Measurements from ENCODE around the gene PRKCZ. TPM values are rescaled to one million over a fixed set of nuclear protein-coding genes. Genes with fewer than 3 reads are reported as not detected.

Gene PRKCZ
- polyA plus RNA-seq, 1 of the 3 experiments (the other 2 are of a cell fraction): 24.2 TPM

DNA sequence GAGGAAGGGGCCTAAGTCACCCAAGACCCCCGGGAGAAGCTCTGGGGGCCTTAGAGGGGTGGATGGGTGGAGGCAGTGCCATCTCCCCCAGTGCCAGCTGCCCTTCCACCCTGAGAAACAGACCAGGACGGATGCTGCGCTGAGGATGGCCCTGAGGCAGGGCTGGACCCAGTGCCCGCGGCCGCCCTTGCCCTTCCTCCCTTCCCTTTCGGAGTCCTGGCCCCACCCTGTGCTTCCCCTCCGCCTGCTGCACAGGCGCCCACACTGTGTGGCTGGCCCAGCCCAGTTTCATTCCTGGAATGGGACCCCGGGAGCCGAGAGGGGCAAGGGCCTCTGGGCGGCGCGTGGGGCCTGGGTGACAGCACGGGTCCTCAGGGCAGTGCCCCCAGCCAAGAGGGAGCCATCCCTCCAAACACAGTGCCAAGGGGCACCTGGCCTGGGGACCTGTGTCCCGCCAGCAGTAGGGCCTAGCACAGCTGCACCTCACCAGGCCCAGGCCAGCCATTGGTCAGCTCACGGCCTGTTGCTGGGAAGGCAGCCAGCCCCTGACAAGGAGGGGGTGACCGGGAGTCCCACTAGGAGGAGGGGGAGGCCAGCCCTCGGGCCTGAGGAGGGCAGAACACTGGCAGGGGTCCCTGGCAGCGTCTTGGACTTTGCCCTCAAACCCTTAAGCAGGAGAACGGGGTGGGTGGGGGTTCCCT, 164.5 kb downstream of the PRKCZ start:
- H3K9ac ChIP-seq: no peak overlapping the region
- ChIA-PET POLR2A (no interaction called here), CTCF (interaction anchor here (0.9 to 1.0 kb wide), 2 partner anchors 20 to 167 kb away, joined by 3 to 4 read pairs; no protein-coding TSS in a partner anchor)
- no peak overlapping the region for H3K4me2 ChIP-seq
- no peaks in the 10 kb centered on the region for H3K9me3 ChIP-seq
- DNase-seq: peak; percentile 73
- no peaks in the 10 kb centered on the region for H3K27me3 ChIP-seq (ENCODE audit: insufficient read depth)
- peaks cover 15 to 32% of the 10 kb centered on the region in 2 experiments; a peak in 2 of 4 replicates for H3K4me1 ChIP-seq (ENCODE audit: control insufficient read depth in 1 of 2, insufficient read depth in 2 of 2, low read depth in 1 of 2, low read length in 1 of 2)
- TF ChIP-seq FOXJ3 (CRISPR knock-in tag; IDR thresholded peaks at IDR 0.05) (no peak), FOSL2 (IDR thresholded peaks at IDR 0.05; ENCODE audit: borderline replicate concordance, low read depth) (no peak), RFX5 (IDR thresholded peaks at IDR 0.05; ENCODE audit: low read length) (peak; percentile 82)
- peak overlapping the region in 1 of 2 experiments; percentile 53; a peak in 1 of 4 replicates for H3K27ac ChIP-seq (ENCODE audit: low read depth in 2 of 2, low read length in 1 of 2)
- H3K9me2 ChIP-seq: no peaks in the 10 kb centered on the region
- no peak overlapping the region for H2AFZ ChIP-seq (ENCODE audit: low read depth)
- no peaks in the 10 kb centered on the region for H3K79me2 ChIP-seq (ENCODE audit: insufficient read depth)
- H3K4me3 ChIP-seq (ENCODE audit: low read depth in 2 of 2, low read length in 1 of 2): no peak overlapping the region
- H3F3A ChIP-seq (replicated peaks; ENCODE audit: insufficient read depth): peaks cover 11% of the 10 kb centered on the region
- no peaks in the 10 kb centered on the region for H4K20me1 ChIP-seq (ENCODE audit: insufficient read depth)
- 67% methylated on average over 3 of the region's 21 CpGs for WGBS (ENCODE audit: low lambda C conversion rate)
- H3K36me3 ChIP-seq (replicated peaks in 1 of 2; ENCODE audit: control insufficient read depth in 1 of 2, insufficient read depth in 2 of 2, low read length in 1 of 2): no peaks in the 10 kb centered on the region

DNA sequence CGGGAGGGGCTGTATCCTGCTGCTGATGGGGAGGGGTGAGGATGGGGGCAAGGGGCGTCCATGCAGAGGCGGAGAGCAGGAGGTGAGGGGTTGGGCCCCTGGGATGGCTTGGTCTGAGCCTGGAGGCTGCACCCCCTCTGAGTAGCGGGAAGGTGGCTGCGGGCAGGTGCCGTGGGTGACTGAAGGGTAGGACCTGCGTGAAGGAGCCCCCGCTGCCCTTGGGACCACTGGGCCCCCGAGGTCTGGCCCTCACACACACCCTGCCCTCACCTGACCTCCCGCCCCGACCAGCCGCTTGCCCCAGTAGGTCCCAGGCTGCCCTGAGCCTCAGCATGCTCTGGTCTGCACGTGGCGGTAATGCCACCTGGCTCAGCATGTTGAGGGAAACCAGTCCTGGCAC, 165.1 kb downstream of the PRKCZ start:
- H3K9me3 ChIP-seq: no peaks in the 10 kb centered on the region
- H3K27me3 ChIP-seq (ENCODE audit: insufficient read depth): no peaks in the 10 kb centered on the region
- ChIA-PET POLR2A (no interaction called here), CTCF (interaction anchor here (1.1 to 1.5 kb wide), 2 partner anchors 41 to 166 kb away, joined by 3 to 9 read pairs; no protein-coding TSS in a partner anchor)
- TF ChIP-seq RCOR1 (IDR thresholded peaks at IDR 0.05; ENCODE audit: low read length) (no peak), SIN3A (IDR thresholded peaks at IDR 0.05; ENCODE audit: borderline replicate concordance, low read depth, low read length) (no peak), EP300 (IDR thresholded peaks at IDR 0.05; ENCODE audit: borderline replicate concordance in 1 of 2, low read depth in 1 of 2, low read length in 1 of 2) (no peak), FOXJ3 (CRISPR knock-in tag; IDR thresholded peaks at IDR 0.05) (no peak), YY1 (IDR thresholded peaks at IDR 0.05; ENCODE audit: low read depth) (no peak), MEF2A (IDR thresholded peaks at IDR 0.05; ENCODE audit: borderline replicate concordance, low read depth) (no peak), POLR2AphosphoS5 (IDR thresholded peaks at IDR 0.05; ENCODE audit: low read depth, low read length) (no peak)
- TF ChIP-seq, protein P1, sequence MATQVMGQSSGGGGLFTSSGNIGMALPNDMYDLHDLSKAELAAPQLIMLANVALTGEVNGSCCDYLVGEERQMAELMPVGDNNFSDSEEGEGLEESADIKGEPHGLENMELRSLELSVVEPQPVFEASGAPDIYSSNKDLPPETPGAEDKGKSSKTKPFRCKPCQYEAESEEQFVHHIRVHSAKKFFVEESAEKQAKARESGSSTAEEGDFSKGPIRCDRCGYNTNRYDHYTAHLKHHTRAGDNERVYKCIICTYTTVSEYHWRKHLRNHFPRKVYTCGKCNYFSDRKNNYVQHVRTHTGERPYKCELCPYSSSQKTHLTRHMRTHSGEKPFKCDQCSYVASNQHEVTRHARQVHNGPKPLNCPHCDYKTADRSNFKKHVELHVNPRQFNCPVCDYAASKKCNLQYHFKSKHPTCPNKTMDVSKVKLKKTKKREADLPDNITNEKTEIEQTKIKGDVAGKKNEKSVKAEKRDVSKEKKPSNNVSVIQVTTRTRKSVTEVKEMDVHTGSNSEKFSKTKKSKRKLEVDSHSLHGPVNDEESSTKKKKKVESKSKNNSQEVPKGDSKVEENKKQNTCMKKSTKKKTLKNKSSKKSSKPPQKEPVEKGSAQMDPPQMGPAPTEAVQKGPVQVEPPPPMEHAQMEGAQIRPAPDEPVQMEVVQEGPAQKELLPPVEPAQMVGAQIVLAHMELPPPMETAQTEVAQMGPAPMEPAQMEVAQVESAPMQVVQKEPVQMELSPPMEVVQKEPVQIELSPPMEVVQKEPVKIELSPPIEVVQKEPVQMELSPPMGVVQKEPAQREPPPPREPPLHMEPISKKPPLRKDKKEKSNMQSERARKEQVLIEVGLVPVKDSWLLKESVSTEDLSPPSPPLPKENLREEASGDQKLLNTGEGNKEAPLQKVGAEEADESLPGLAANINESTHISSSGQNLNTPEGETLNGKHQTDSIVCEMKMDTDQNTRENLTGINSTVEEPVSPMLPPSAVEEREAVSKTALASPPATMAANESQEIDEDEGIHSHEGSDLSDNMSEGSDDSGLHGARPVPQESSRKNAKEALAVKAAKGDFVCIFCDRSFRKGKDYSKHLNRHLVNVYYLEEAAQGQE (IDR thresholded peaks at IDR 0.05; ENCODE audit: low read depth, low read length): no peak
- TF ChIP-seq, protein P2, sequence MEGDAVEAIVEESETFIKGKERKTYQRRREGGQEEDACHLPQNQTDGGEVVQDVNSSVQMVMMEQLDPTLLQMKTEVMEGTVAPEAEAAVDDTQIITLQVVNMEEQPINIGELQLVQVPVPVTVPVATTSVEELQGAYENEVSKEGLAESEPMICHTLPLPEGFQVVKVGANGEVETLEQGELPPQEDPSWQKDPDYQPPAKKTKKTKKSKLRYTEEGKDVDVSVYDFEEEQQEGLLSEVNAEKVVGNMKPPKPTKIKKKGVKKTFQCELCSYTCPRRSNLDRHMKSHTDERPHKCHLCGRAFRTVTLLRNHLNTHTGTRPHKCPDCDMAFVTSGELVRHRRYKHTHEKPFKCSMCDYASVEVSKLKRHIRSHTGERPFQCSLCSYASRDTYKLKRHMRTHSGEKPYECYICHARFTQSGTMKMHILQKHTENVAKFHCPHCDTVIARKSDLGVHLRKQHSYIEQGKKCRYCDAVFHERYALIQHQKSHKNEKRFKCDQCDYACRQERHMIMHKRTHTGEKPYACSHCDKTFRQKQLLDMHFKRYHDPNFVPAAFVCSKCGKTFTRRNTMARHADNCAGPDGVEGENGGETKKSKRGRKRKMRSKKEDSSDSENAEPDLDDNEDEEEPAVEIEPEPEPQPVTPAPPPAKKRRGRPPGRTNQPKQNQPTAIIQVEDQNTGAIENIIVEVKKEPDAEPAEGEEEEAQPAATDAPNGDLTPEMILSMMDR (IDR thresholded peaks at IDR 0.05): no peak
- H3K9me2 ChIP-seq: no peaks in the 10 kb centered on the region
- H3K79me2 ChIP-seq (ENCODE audit: insufficient read depth): no peaks in the 10 kb centered on the region
- H3K27ac ChIP-seq (ENCODE audit: low read depth in 2 of 2, low read length in 1 of 2): no peak overlapping the region
- H3K4me1 ChIP-seq (ENCODE audit: control insufficient read depth in 1 of 2, insufficient read depth in 2 of 2, low read depth in 1 of 2, low read length in 1 of 2): peaks cover 15 to 30% of the 10 kb centered on the region in 2 experiments; a peak in 2 of 4 replicates
- H2AFZ ChIP-seq (ENCODE audit: low read depth): no peak overlapping the region
- DNase-seq: no peak
- WGBS (ENCODE audit: low lambda C conversion rate): 96% methylated on average over 7 of the region's 14 CpGs
- H3K9ac ChIP-seq: no peak overlapping the region
- H3K36me3 ChIP-seq (replicated peaks in 1 of 2; ENCODE audit: control insufficient read depth in 1 of 2, insufficient read depth in 2 of 2, low read length in 1 of 2): no peaks in the 10 kb centered on the region
- no peak overlapping the region for H3K4me3 ChIP-seq (ENCODE audit: low read depth in 2 of 2, low read length in 1 of 2)
- H3F3A ChIP-seq (replicated peaks; ENCODE audit: insufficient read depth): peaks cover 11% of the 10 kb centered on the region
- H4K20me1 ChIP-seq (ENCODE audit: insufficient read depth): no peaks in the 10 kb centered on the region
- H3K4me2 ChIP-seq: no peak overlapping the region

All from SK-N-SH (cell line).